Stimulated activated CD8-positive, alpha-beta memory T cell treated with anti-CD3 and anti-CD28 coated beads, Interleukin-15, amount 100 ng/mL, for 24 hours (primary cell): ENCODE data around the gene EFNB2.

Experiments used
- DNase-seq: peaks from one replicate; pipeline ENCODE4 v3.0.0-alpha.2; 2020; ENCODE audit warnings: low read depth

The EFNB2 gene

GRCh38 chr13:106550570-106551135 lies 15.2 kb upstream of the EFNB2 start:
- DNase-seq = no peak

DNA sequence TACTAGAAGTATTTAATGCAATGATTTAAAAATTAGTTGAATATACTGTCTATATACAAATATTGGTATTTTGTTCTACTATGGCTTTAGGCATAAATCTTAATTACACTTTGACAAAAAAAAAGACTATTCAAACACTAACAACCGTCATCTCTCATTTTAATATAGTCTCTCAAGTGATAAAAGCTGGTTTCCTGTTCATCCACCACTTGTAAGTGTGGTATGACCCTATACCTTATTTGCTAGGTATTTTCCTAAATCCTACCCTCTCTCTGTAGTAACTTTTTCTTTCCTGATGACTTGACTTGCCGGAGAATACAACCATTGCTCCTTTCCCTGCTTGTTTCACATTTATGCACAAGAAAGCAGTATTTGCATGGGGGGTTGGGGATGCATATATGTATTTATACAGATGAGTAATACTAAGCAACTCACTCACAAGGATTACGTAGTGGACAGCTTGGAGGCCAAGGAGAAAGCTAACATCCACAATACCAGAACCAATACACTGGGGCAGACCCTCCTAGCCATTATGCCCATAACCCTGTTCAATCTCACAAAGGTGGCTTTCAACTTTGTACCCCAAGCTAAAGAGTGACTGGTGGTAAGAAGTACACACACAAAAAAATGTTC lies 12.7 kb upstream of the EFNB2 start:
- no peak for DNase-seq

- DNase-seq = no peak
Measured at GRCh38 chr13:106541826-106542225, 6.4 kb upstream of the EFNB2 start.

DNA sequence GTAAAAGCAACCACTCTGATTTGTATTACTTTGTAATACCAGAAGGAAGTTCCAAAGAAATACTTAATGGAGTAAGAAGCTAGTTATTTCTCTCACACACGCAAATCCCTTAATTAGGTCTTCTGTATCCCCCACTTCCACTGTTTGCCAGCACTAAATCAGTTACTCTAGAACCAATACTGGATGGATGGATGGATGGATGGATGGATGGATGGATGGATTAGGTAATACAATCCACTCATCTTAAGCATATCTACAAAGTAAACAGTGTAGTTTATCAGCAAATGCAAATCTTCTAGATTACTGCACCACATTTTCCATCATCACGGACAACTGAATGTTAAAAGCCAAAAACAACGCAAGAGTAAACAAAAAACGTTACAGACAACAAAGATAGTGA lies 5.2 kb upstream of the EFNB2 start:
- DNase-seq = no peak

GRCh38 chr13:106537521-106537920 lies 2.1 kb upstream of the EFNB2 start:
- no peak for DNase-seq

DNA sequence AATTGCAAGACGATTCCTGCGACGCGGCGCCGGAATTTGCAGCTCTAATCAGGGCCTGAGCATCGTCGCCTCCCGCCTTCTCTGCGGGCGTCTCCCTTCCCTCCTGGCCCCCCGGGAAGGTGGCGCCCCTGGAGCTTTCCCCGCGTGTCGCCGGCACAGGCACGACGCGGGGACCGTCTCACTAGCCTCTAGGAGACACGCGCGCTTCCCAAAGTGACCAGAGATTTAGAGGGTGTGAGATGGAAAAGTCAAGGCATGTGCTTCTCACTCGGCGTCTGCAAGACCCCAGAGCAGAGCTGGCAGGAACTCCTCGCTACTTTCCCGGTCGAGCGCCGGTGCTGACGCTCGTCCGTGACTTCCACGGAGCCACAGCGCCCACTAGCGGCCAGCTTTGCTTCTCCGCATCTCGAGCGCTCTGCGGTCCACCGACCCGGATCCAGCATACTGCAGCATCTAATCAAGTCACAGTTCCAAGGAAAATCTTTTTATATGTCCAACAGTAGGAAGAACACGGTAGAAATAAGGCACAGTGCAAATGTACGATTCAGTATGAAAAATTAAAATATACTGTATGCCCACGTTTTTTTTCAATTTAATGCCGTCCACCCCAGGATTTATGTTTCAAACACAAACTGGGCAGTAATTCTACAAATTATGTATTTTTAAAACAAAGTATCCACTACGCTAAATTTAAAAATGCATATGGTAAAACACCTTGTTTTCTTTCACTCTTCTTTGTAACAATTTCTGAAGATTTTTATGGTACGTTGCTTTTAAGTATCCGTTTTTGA lies 977 bp upstream of the EFNB2 start:
- DNase-seq = peak; percentile 90

GRCh38 chr13:106534639-106535551 lies 567 bp downstream of the EFNB2 start:
- no peak for DNase-seq

DNA sequence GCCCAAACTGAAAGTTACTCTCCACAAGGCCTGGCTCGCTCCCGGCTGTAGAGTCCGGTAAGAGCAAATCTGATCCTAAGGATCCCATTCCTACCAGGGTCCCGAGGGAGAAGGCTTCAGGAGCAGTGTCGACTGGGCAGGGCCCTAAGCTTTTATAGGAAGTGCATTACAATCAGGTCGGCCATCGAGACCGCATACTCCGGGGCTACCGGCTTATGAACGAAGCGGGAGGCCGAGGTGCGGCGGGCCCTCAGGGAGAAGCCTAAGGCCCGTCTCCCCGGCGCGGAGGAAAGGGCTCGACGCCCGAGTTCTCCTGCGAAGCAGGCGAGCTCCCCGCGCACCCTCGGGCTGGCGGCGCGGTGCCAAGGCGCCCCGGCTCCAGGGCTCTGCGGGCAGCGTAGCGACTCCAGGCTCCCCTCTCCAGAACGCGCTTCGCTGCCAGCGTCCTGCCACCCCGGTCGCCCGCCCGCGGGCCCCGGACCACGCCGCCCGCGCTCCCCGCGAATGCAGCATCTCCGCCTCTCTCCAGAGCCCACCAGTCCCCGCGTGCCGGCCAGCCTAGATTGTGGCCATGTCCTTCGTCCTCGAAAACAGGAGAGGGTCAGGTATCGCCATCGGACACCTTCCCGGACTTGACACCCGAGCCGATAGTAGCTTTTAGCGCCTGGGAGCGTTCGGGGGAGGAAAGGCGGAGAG lies 1.4 kb downstream of the EFNB2 start:
- no peak for DNase-seq

DNA sequence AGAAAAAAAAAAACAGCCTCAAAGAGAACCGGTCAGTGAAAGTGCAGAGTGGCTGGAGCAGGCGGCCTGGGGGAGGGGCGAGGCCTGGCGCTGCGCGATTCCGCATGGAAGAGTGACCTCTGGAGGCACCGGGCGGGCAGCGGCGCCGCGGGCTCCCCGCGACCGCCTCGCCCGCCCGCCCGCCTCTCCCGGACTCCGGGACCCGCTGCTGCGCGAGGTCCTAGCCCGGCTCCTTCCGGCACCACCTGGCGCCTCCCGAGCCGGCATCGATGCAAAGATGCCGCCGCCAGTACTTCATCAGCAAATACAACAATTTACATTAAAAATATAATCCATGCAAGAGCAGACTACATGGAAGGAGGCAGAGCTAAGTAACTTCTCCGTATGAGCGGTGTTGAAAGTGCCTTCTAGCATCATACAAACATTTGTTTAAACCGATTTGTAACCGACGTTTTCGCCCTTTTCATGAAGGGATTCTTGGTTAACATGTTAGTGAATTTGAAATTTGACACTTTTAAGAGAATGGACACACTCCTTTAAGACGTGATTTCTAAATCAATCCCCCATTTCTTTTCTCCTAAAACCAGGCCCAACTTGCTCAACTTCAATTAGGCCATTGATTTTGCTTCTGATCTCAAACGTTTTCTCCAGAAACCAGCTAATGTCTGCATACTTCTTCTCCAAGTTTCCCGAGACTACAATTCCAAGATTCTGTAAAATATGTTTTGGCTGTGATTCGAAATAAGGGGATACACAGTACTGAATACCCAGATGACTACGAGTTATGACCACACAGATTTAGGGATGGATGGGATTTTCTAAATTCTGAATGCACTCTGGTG lies 2.1 kb downstream of the EFNB2 start:
- DNase-seq = no peak

GRCh38 chr13:106532111-106532929 lies 3.1 kb downstream of the EFNB2 start:
- DNase-seq = no peak

GRCh38 chr13:106530980-106531481 lies 4.4 kb downstream of the EFNB2 start:
- DNase-seq = no peak

DNA sequence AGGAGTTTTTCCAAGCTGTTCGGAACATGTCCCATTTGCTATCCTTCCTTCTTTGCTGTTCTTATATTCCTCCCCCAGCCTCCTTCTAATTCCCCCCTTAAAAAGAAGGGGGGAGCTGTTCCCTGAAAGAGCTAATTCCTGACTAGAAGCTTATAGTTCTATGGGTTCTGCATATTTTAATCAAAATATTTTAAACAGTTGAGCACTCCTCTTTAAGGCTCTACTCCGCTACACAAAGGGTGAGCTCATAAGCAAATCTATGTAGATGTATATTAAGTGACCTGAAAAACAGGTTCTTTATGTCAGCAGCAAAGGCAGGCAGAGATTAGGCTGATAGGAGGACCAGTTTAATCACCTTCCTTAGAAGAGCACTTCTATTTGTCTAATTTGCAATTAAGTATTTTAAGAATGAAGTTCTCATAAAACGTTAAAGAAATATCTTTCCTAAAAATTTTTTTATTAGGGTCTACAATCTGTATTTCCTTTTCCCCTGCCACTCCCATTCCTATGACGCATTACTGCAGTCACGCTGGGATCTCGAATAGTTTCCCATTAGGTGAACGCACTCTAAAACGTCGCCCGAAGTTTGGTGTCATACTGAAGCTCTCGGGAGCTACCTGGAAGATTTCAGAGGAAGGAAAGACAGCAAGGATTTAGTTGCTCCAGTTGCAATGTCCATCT lies 5.2 kb downstream of the EFNB2 start:
- DNase-seq = no peak

DNA sequence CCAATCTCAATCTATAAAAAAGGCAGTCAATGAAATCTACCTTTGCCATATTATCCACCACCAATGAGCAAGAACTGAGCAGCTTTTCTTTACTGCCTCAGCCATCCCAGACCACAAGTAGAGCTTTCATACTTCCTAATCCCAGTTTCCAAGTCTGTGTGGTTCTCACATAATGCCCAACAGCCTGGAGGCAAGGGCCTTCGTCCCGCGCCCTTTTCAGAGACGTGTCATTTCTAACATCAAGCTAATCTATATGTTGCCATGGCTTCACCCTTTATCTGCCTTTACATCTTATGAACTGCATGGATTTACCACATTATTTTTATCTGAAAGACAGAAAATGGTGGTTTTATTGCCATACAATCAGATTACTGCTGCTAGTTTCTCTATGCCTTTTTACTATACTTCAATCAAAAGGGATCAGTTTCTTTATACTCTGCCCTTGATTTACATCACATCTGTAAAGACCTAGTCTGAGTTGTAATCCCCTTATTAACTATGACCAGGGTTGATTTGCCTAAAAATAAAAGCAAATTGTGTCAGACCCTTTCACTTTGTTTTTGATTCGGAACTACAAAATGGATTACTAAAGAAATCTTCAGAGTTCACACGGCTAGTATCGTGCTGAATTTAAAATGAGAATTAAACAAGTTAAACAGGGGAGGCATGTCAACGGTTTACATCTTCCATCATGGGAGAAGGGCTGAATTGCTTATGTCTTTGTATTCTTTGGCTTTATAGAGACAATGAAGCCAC lies 5.9 kb downstream of the EFNB2 start:
- DNase-seq = no peak

GRCh38 chr13:106528718-106529414 lies 6.6 kb downstream of the EFNB2 start:
- no peak for DNase-seq

GRCh38 chr13:106527826-106528225 lies 7.6 kb downstream of the EFNB2 start:
- DNase-seq = no peak

GRCh38 chr13:106527445-106527801 lies 8.0 kb downstream of the EFNB2 start:
- no peak for DNase-seq

GRCh38 chr13:106526738-106527444 lies 8.6 kb downstream of the EFNB2 start:
- no peak for DNase-seq
